ENCODE measurements around the gene ZNF280C.

GRCh38 chrX:130301405-130301804 is 32.7 kb upstream of the ZNF280C start:
- no peak for TF ChIP-seq EZH2 (IDR thresholded peaks at IDR 0.05; ENCODE audit: low read depth)
- no peak for TF ChIP-seq CTCF (conservative IDR thresholded peaks at IDR 0.05)

Data from PC-9 (cell line).